Tibial nerve (tissue), 4 donors: ENCODE measurements around the gene FMN1. TPM values are rescaled to one million over a fixed set of nuclear protein-coding genes. Genes with fewer than 3 reads are reported as not detected.

Source experiments
- DNase-seq, 2 donors: peaks; one replicate each; pipeline ENCODE4 v3.0.0-alpha.2; 2019; ENCODE audit warnings: low spot score in 2 of 2
- H3K27ac ChIP-seq, 4 donors: fragments of 200-600 bp; sonication (generic) in 3 of 4; one replicate each; pipeline ENCODE4 v1.5.1; 2017 to 2019; ENCODE audit warnings: mild to moderate bottlenecking in 1 of 4
- H3K27me3 ChIP-seq, 2 donors: fragments of 200-600 bp; sonication (generic) in 1 of 2; one replicate each; pipeline versions ENCODE4 v1.5.1 to v1.6.0; 2017 to 2019
- H3K36me3 ChIP-seq, 3 donors: fragments of 200-600 bp; sonication (generic); one replicate each; pipeline ENCODE4 v1.5.1; 2018 to 2019
- H3K4me1 ChIP-seq, 4 donors: fragments of 200-600 bp; sonication (generic) in 3 of 4; one replicate each; pipeline ENCODE4 v1.5.1; 2017 to 2019
- H3K4me3 ChIP-seq, 4 donors: fragments of 200-600 bp; sonication (generic) in 3 of 4; one replicate each; pipeline ENCODE4 v1.5.1; 2017 to 2019; ENCODE audit warnings: mild to moderate bottlenecking in 1 of 4, moderate library complexity in 1 of 4
- H3K9me3 ChIP-seq, 4 donors: fragments of 200-600 bp; sonication (generic) in 3 of 4; one replicate each; pipeline ENCODE4 v1.5.1; 2017 to 2019
- EP300 ChIP-seq, 2 donors: sonication (generic); formaldehyde crosslinking; IDR thresholded peaks; one replicate each; pipeline ENCODE4 v1.6.1; 2017; ENCODE audit warnings: antibody characterized with exemption in 2 of 2, mild to moderate bottlenecking in 1 of 2
- POLR2A ChIP-seq, 2 donors: fragments of 450-650 bp; IDR thresholded peaks; one replicate each; pipeline ENCODE4 v1.6.1; 2017; ENCODE audit warnings: antibody characterized with exemption in 2 of 2, mild to moderate bottlenecking in 2 of 2, moderate library complexity in 2 of 2
- WGBS, 2 donors: methylation state at CpG; one replicate each; pipeline ENCODE4 v1.1.5; 2018; 5-methylcytosine and 5-hydroxymethylcytosine counted together
- total RNA-seq, 4 donors: library from RNA; depleted of rRNA; stranded (reverse); fragments of >200 nt; gene quantifications; one replicate each; pipeline ENCODE4 v1.1.0, GENCODE V29; 2016
- TF ChIP-seq, protein P1 (sequence below), 5 experiments: fragments of 200-600 bp in 3 of 5; fragments of 450-650 bp in 2 of 5; sonication (generic) in 3 of 5; IDR thresholded peaks; one replicate each; pipeline ENCODE4 v1.5.1; 2016 to 2019; ENCODE audit warnings: antibody characterized with exemption in 5 of 5, mild to moderate bottlenecking in 3 of 5, moderate library complexity in 2 of 5

The FMN1 gene
- total RNA-seq, 4 donors from 2014 or later = 15.1 to 62.1 (median 20.7) TPM

DNA sequence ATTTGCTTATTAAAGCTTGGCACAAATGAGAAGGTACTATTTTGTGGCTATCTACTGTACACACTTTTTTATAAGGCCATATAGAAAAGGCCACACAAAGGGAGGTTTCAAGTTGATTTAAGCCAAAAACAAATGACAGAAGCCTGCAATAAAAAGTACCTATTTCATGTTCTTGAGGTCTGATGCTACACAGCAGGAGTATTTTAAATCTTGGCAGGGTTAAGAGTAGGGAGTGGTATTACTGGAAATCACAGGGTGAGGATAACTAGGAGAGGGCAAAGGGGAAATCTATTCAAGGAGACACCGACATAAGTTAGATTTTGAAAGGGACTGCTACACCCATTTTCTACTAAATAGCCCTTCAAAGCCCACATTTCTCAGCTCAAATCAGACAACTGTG is 330.5 kb downstream of the FMN1 start:
- Histone ChIP-seq H3K4me3 (no peak overlapping the region), H3K36me3 (no peaks in the 10 kb centered on the region), H3K27ac (no peak overlapping the region), H3K27me3 (no peaks in the 10 kb centered on the region), H3K4me1 (peaks cover 0 to 19% (median 0%) of the 10 kb centered on the region in 4 donors), H3K9me3 (no peaks in the 10 kb centered on the region)
- TF ChIP-seq POLR2A (IDR thresholded peaks at IDR 0.05) (no peak), EP300 (IDR thresholded peaks at IDR 0.05) (no peak)
- TF ChIP-seq, protein P1, sequence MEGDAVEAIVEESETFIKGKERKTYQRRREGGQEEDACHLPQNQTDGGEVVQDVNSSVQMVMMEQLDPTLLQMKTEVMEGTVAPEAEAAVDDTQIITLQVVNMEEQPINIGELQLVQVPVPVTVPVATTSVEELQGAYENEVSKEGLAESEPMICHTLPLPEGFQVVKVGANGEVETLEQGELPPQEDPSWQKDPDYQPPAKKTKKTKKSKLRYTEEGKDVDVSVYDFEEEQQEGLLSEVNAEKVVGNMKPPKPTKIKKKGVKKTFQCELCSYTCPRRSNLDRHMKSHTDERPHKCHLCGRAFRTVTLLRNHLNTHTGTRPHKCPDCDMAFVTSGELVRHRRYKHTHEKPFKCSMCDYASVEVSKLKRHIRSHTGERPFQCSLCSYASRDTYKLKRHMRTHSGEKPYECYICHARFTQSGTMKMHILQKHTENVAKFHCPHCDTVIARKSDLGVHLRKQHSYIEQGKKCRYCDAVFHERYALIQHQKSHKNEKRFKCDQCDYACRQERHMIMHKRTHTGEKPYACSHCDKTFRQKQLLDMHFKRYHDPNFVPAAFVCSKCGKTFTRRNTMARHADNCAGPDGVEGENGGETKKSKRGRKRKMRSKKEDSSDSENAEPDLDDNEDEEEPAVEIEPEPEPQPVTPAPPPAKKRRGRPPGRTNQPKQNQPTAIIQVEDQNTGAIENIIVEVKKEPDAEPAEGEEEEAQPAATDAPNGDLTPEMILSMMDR (IDR thresholded peaks at IDR 0.05) = no peak
- 63 to 76% methylated on average over 1 of the region's 1 CpG for WGBS, 2 donors
- DNase-seq = no peak

DNA sequence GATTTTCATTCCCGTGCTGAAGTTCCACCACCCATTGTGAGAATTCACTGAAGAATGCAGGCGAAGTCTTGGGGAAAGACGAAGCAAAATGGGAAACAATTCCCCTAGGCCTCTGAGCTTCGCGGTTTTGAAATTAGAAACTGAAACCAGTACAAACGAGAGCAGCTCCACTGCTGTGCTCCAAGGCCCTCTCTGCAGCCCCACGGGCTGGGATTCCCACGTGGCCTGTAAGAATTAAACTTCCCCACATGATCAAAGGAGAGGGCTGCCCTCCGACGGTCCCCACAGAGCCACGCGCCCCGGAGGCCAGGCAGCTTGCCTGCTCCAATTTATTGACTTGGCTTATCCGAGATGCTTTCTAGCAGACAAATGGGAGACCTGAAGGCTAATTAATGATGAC is 332.8 kb downstream of the FMN1 start:
- 16 to 20% methylated on average over 14 of the region's 14 CpGs for WGBS, 2 donors

DNA sequence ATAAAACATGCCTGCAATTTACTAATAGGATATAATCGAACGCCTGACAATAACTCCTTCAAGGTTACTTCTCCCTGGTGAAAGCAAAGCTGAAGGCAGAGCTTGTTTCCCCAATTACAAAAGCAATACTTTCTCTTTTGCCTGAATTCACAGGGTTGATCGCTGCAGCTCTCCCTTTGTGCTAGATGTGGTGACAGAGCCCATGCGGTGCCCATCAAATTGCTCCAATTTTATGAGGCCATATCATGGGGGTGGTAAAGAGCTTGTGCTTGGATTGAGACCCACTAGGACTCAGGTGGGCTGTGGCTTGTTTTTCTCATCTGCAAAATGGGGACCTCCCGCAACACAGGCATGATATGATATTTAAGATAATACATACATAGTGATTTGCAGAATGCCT is 333.3 kb downstream of the FMN1 start:
- H3K27ac ChIP-seq = peak overlapping the region in 2 of 4 donors; percentile 69 to 81
- peak overlapping the region in 2 of 4 donors; percentile 38 to 42 for H3K4me3 ChIP-seq
- H3K4me1 ChIP-seq = peaks cover 0 to 25% (median 2%) of the 10 kb centered on the region in 4 donors
- DNase-seq = no peak
- WGBS, 2 donors = 68 to 76% methylated on average over 5 of the region's 5 CpGs
- H3K27me3 ChIP-seq = no peaks in the 10 kb centered on the region
- H3K9me3 ChIP-seq = no peaks in the 10 kb centered on the region
- no peaks in the 10 kb centered on the region for H3K36me3 ChIP-seq
- no peak for TF ChIP-seq EP300 (IDR thresholded peaks at IDR 0.05)
- TF ChIP-seq POLR2A (IDR thresholded peaks at IDR 0.05) = no peak
- TF ChIP-seq, protein P1 (IDR thresholded peaks at IDR 0.05) = no peak

More for the DNA sequence above, 332.8 kb downstream of the FMN1 start:
- Histone ChIP-seq H3K4me1 (peaks cover 0 to 23% (median 0%) of the 10 kb centered on the region in 4 donors), H3K27ac (peak overlapping the region in 3 of 4 donors; percentile 52 to 81 (median 69)), H3K9me3 (no peaks in the 10 kb centered on the region), H3K4me3 (peak overlapping the region; percentile 1 to 42 (median 38)), H3K36me3 (no peaks in the 10 kb centered on the region), H3K27me3 (no peaks in the 10 kb centered on the region)
- DNase-seq = no peak
- TF ChIP-seq EP300 (IDR thresholded peaks at IDR 0.05) (no peak), POLR2A (IDR thresholded peaks at IDR 0.05) (no peak)
- TF ChIP-seq, protein P1 (IDR thresholded peaks at IDR 0.05) = no peak

DNA sequence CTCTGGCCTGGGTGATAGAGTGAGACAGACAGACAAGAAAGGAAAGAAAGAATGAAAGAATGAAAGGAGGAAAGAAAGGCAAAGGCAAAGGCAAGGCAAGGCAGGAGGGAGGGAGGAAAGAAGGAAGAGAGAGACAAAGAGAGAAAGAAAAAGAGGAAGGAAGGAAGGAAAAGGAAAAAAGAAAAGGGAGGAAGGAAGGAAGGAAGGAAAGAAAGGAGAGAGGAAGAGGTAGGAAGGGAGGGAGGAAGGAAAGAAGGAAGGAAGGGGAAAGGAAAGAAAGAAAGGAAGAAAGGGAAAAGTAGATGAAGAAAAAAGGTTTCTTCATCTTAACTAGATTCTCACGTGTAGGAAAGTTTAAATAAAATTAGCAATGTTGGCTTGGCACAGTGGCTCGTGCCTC is 334.5 kb downstream of the FMN1 start:
- DNase-seq = no peak
- H3K27me3 ChIP-seq = no peaks in the 10 kb centered on the region
- H3K36me3 ChIP-seq = no peaks in the 10 kb centered on the region
- no peaks in the 10 kb centered on the region for H3K9me3 ChIP-seq
- peaks cover 0 to 29% (median 2%) of the 10 kb centered on the region in 4 donors for H3K4me1 ChIP-seq
- no peak overlapping the region for H3K4me3 ChIP-seq
- no peak for TF ChIP-seq POLR2A (IDR thresholded peaks at IDR 0.05)
- no peak for TF ChIP-seq EP300 (IDR thresholded peaks at IDR 0.05)
- TF ChIP-seq, protein P1 (IDR thresholded peaks at IDR 0.05) = no peak
- H3K27ac ChIP-seq = no peak overlapping the region
- 90 to 91% methylated on average over 2 of the region's 2 CpGs for WGBS, 2 donors

DNA sequence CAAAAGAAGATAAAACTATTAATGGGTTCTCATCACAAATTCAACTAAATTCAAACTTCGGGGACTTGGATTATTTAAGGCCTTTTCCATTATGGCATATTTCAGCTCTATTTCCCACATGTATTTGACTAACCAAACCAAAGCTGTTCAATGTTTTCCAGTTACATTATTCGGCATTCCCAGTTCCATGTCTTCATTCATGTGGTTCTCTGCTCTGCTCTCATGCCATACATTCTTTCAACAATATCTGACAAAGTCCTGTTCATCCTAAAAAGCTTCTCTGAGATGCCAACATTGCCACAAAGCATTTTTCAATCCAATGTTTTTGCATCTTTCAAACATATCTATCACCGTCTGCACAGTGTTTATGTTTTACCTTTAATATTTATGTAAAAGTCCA is 335.3 kb downstream of the FMN1 start:
- no peak overlapping the region for H3K27ac ChIP-seq
- WGBS, 2 donors = 73 to 74% methylated on average over 3 of the region's 3 CpGs
- no peaks in the 10 kb centered on the region for H3K9me3 ChIP-seq
- no peak overlapping the region for H3K4me3 ChIP-seq
- H3K4me1 ChIP-seq = peaks cover 0 to 29% (median 2%) of the 10 kb centered on the region in 4 donors
- no peak for DNase-seq
- no peaks in the 10 kb centered on the region for H3K36me3 ChIP-seq
- no peaks in the 10 kb centered on the region for H3K27me3 ChIP-seq
- TF ChIP-seq POLR2A (IDR thresholded peaks at IDR 0.05) (no peak), EP300 (IDR thresholded peaks at IDR 0.05) (no peak)
- TF ChIP-seq, protein P1 (IDR thresholded peaks at IDR 0.05) = no peak
